IMR-90 (cell line): Measurements from ENCODE around the gene BROX. TPM values are rescaled to one million over a fixed set of nuclear protein-coding genes. Genes with fewer than 3 reads are reported as not detected.

ENCODE experiments used
- ATAC-seq: fragments of 200-7000 bp; cut with Tn5 transposase; 2 replicates; pipeline ENCODE4 v1.9.1; 2020; ENCODE audit warnings: low read depth, mild to moderate bottlenecking, moderate library complexity
- BruUV-seq: library from RNA; stranded (reverse); fragments of 400-500 nt; replicated peaks from 2 replicates; lab custom pipeline; 2021; lab: Mats Ljungman, UMichigan
- CTCF ChIA-PET: fragments of 300-600 bp; formaldehyde crosslinking; extraction: SDS; loops from one replicate; lab custom pipeline; 2021; ENCODE audit warnings: antibody characterized with exemption; lab: Yijun Ruan, JAX
- POLR2A ChIA-PET: fragments of 300-600 bp; sonication (Branson Sonifier 250); formaldehyde crosslinking; loops from one replicate; lab custom pipeline; 2022; ENCODE audit warnings: antibody characterized with exemption; ENCODE audit not compliant: unreplicated experiment; lab: Charles Lee
- DNase-seq: peaks from one replicate; pipeline ENCODE4 v3.0.0; 2013
- H2AFZ ChIP-seq: replicated peaks from 2 replicates; pipeline ENCODE3; 2013; ENCODE audit warnings: low read length, mild to moderate bottlenecking; ENCODE audit not compliant: poor library complexity
- H2AK5ac ChIP-seq: 2 replicates; pipeline ENCODE4 v1.6.1; 2013; ENCODE audit warnings: low read depth, low read length, inconsistent platforms
- H2AK9ac ChIP-seq: replicated peaks from 2 replicates; pipeline ENCODE3; 2013; ENCODE audit warnings: mild to moderate bottlenecking, low read depth, low read length, moderate library complexity; ENCODE audit not compliant: poor library complexity
- H2BK120ac ChIP-seq: 2 replicates; pipeline ENCODE4 v1.6.1; 2013; ENCODE audit warnings: low read depth, low read length, inconsistent platforms
- H2BK15ac ChIP-seq: 3 replicates; pipeline ENCODE4 v1.6.1; 2013; ENCODE audit warnings: low read depth, low read length, inconsistent platforms
- H2BK20ac ChIP-seq: 2 replicates; pipeline ENCODE4 v1.6.1; 2013; ENCODE audit warnings: low read depth, mild to moderate bottlenecking, inconsistent platforms, low read length, moderate library complexity
- H2BK5ac ChIP-seq: 2 replicates; pipeline ENCODE4 v1.6.1; 2013; ENCODE audit warnings: mild to moderate bottlenecking, low read depth, low read length, inconsistent platforms; ENCODE audit not compliant: poor library complexity, severe bottlenecking
- H3K14ac ChIP-seq: replicated peaks from 2 replicates; pipeline ENCODE4 v1.6.1; 2013; ENCODE audit warnings: low read depth, low read length, inconsistent platforms
- H3K18ac ChIP-seq: 2 replicates; pipeline ENCODE4 v1.6.1; 2013; ENCODE audit warnings: low read depth, low read length, control low read depth
- H3K23ac ChIP-seq: 2 replicates; pipeline ENCODE4 v1.6.1; 2013; ENCODE audit warnings: low read depth, low read length, inconsistent platforms
- H3K27ac ChIP-seq: 2 replicates; pipeline ENCODE4 v1.5.1; 2013; ENCODE audit warnings: mild to moderate bottlenecking, control low read depth, low read length; ENCODE audit not compliant: insufficient read depth
- H3K27me3 ChIP-seq: 2 replicates; pipeline ENCODE4 v1.6.1; 2013; ENCODE audit warnings: low read length; ENCODE audit not compliant: control insufficient read depth, insufficient read depth
- H3K36me3 ChIP-seq: 2 replicates; pipeline ENCODE4 v1.6.1; 2013; ENCODE audit warnings: low read length, mixed read lengths; ENCODE audit not compliant: control insufficient read depth, insufficient read depth
- H3K4ac ChIP-seq: 2 replicates; pipeline ENCODE4 v1.6.1; 2013; ENCODE audit warnings: low read depth, low read length, inconsistent platforms
- H3K4me1 ChIP-seq: 2 replicates; pipeline ENCODE4 v1.6.1; 2013; ENCODE audit warnings: low read length, mixed read lengths; ENCODE audit not compliant: control insufficient read depth, insufficient read depth
- H3K4me2 ChIP-seq: 2 replicates; pipeline ENCODE4 v1.6.1; 2013; ENCODE audit warnings: low read depth, mild to moderate bottlenecking, control low read depth, low read length, moderate library complexity
- H3K4me3 ChIP-seq: 2 replicates; pipeline ENCODE4 v1.5.1; 2013; ENCODE audit warnings: low read depth, mild to moderate bottlenecking, control low read depth, low read length, moderate library complexity; ENCODE audit not compliant: insufficient read depth
- H3K56ac ChIP-seq: 2 replicates; pipeline ENCODE4 v1.6.1; 2013; ENCODE audit warnings: low read length, inconsistent platforms; ENCODE audit not compliant: insufficient read depth; ENCODE audit errors: extremely low read depth
- H3K79me1 ChIP-seq, 2 experiments: 2 replicates each; pipeline ENCODE4 v1.6.1; 2013; ENCODE audit warnings: low read length in 2 of 2, inconsistent platforms in 1 of 2, low read depth in 1 of 2
- H3K9ac ChIP-seq: 2 replicates; pipeline ENCODE4 v1.6.1; 2013; ENCODE audit warnings: low read depth, low read length, control low read depth
- H3K9me1 ChIP-seq: 2 replicates; pipeline ENCODE4 v1.6.1; 2013; ENCODE audit warnings: low read length, inconsistent platforms; ENCODE audit not compliant: insufficient read depth
- H3K9me3 ChIP-seq: 2 replicates; pipeline ENCODE4 v1.6.1; 2013; ENCODE audit warnings: low read length; ENCODE audit not compliant: control insufficient read depth, insufficient read depth
- H4K20me1 ChIP-seq: 2 replicates; pipeline ENCODE4 v1.6.1; 2013; ENCODE audit warnings: low read length, inconsistent platforms; ENCODE audit not compliant: insufficient read depth
- H4K5ac ChIP-seq: 2 replicates; pipeline ENCODE4 v1.6.1; 2013; ENCODE audit warnings: mild to moderate bottlenecking, low read depth, low read length, control low read depth
- H4K8ac ChIP-seq, 2 experiments: 2 replicates each; pipeline ENCODE4 v1.6.1; 2013; ENCODE audit warnings: low read depth in 2 of 2, low read length in 2 of 2, control low read depth in 1 of 2, inconsistent platforms in 1 of 2
- H4K91ac ChIP-seq: 2 replicates; pipeline ENCODE4 v1.6.1; 2013; ENCODE audit warnings: low read depth, low read length, inconsistent platforms; ENCODE audit not compliant: insufficient read depth
- CHD1 ChIP-seq: IDR thresholded peaks from 2 replicates; pipeline ENCODE4 v1.6.1; 2012; ENCODE audit warnings: low read depth, low read length, improper control_type of control experiment
- FOS ChIP-seq: fragments of 150-350 bp; IDR thresholded peaks from 2 replicates; pipeline ENCODE4 v1.6.1; 2016; ENCODE audit warnings: low read depth, low read length
- NFE2L2 ChIP-seq: fragments of 150-350 bp; IDR thresholded peaks from 2 replicates; pipeline ENCODE4 v1.6.1; 2016; ENCODE audit warnings: low read depth, mild to moderate bottlenecking, low read length
- RAD21 ChIP-seq: IDR thresholded peaks from 2 replicates; pipeline ENCODE4 v1.6.1; 2012; ENCODE audit warnings: low read length, improper control_type of control experiment
- RCOR1 ChIP-seq: IDR thresholded peaks from 2 replicates; pipeline ENCODE4 v1.6.1; 2012; ENCODE audit warnings: mild to moderate bottlenecking, low read length, improper control_type of control experiment; ENCODE audit not compliant: insufficient replicate concordance
- SMC3 ChIP-seq: fragments of 150-350 bp; IDR thresholded peaks from 2 replicates; pipeline ENCODE4 v1.6.1; 2016; ENCODE audit warnings: low read depth, mild to moderate bottlenecking, antibody characterized with exemption, low read length, moderate library complexity
- WGBS, 2 experiments: methylation state at CpG; one replicate each; pipeline versions ENCODE4 v1.1.5 to v1.1.7; 2013; ENCODE audit warnings: missing lambda C conversion rate in 2 of 2; ENCODE audit not compliant: insufficient read length in 1 of 2; ENCODE audit errors: extremely low coverage in 2 of 2; 5-methylcytosine and 5-hydroxymethylcytosine counted together
- dilution Hi-C: fragments of 300-500 bp; cut with HindIII; formaldehyde crosslinking; loops from one replicate; pipeline ENCODE4 v1.14.3; 2018; ENCODE audit warnings: low sequenced_read_pairs; ENCODE audit not compliant: unreplicated experiment
- in situ Hi-C: fragments of 300-500 bp; cut with MboI; formaldehyde crosslinking; loops from 3 replicates; pipeline ENCODE4 v1.14.3; 2019; ENCODE audit warnings: low sequenced_read_pairs, inconsistent platforms, mixed read lengths
- intact Hi-C: fragments of 100-400 bp; cut with micrococcal nuclease; formaldehyde crosslinking; loops from 2 replicates; pipeline ENCODE4 v1.10.0; 2022
- polyA plus RNA-seq, 3 experiments: library from polyadenylated mRNA; depleted of rRNA; stranded (reverse); fragments of >200 nt; gene quantifications; 2 replicates each; pipeline ENCODE4 v1.2.3, GENCODE V29; 2012; ENCODE audit warnings: low replicate concordance in 1 of 3
- total RNA-seq: library from RNA; depleted of rRNA; stranded (reverse); fragments of >200 nt; gene quantifications from 2 replicates; pipeline ENCODE4 v1.2.3, GENCODE V29; 2012
- TF ChIP-seq, protein P1 (sequence below): fragments of 150-350 bp; IDR thresholded peaks from 2 replicates; pipeline ENCODE4 v1.6.1; 2017; ENCODE audit warnings: mild to moderate bottlenecking, antibody characterized with exemption, low read length, low read depth
- TF ChIP-seq, protein P2 (sequence below): fragments of 150-350 bp; IDR thresholded peaks from 2 replicates; pipeline ENCODE4 v1.6.1; 2016; ENCODE audit warnings: low read depth, mild to moderate bottlenecking, low read length, moderate library complexity, borderline replicate concordance

BROX gene
- total and polyA plus RNA-seq, 2 of the 4 experiments (the other 2 are of a cell fraction) = 6.8 to 43.4 TPM

DNA sequence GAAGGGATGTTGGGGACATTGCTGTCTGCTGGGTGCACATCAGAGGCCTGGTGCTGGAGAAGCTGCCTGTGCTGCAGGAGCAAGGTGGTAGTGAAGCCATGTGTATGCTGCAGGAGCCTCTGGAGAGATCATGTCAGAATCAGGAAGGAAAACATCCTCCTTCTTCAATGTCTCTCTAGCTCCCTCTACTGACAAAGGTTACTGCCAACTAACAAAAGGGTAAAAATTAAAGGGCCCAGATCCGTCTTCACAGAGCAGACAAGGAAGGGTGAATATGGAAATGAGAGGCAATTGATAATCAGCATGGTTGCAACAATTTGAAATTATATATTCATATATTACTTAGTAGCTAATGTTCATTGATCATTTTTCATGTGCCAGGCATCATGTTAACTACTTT is 56.8 kb downstream of the BROX start:
- H3K4me3 ChIP-seq = no peak overlapping the region
- H2AK5ac ChIP-seq = no peak overlapping the region
- no peak overlapping the region for H4K91ac ChIP-seq
- H4K8ac ChIP-seq = no peak overlapping the region
- H2BK15ac ChIP-seq = no peak overlapping the region
- H2AK9ac ChIP-seq = no peak overlapping the region
- H3K79me1 ChIP-seq = no peaks in the 10 kb centered on the region
- no peak overlapping the region for H2BK120ac ChIP-seq
- H3K14ac ChIP-seq = no peak overlapping the region
- TF ChIP-seq, protein P1, sequence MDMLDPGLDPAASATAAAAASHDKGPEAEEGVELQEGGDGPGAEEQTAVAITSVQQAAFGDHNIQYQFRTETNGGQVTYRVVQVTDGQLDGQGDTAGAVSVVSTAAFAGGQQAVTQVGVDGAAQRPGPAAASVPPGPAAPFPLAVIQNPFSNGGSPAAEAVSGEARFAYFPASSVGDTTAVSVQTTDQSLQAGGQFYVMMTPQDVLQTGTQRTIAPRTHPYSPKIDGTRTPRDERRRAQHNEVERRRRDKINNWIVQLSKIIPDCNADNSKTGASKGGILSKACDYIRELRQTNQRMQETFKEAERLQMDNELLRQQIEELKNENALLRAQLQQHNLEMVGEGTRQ = no peak
- TF ChIP-seq FOS = no peak
- TF ChIP-seq, protein P2, sequence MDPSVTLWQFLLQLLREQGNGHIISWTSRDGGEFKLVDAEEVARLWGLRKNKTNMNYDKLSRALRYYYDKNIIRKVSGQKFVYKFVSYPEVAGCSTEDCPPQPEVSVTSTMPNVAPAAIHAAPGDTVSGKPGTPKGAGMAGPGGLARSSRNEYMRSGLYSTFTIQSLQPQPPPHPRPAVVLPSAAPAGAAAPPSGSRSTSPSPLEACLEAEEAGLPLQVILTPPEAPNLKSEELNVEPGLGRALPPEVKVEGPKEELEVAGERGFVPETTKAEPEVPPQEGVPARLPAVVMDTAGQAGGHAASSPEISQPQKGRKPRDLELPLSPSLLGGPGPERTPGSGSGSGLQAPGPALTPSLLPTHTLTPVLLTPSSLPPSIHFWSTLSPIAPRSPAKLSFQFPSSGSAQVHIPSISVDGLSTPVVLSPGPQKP = no peak
- no peak for TF ChIP-seq NFE2L2
- no peak for TF ChIP-seq SMC3
- no peak for TF ChIP-seq CHD1
- TF ChIP-seq RAD21 = no peak
- TF ChIP-seq RCOR1 = no peak
- intact Hi-C loops = no loop called here
- no peak for ATAC-seq
- no peak overlapping the region for H3K23ac ChIP-seq
- in situ Hi-C loops = no loop called here
- no peak overlapping the region for H2AFZ ChIP-seq
- no peak overlapping the region for H3K4ac ChIP-seq
- no CpG with 5 or more reads among the region's 1 CpG for WGBS, 2 experiments
- H4K20me1 ChIP-seq = no peaks in the 10 kb centered on the region
- H3K36me3 ChIP-seq = no peaks in the 10 kb centered on the region
- no peak overlapping the region for H3K4me2 ChIP-seq
- DNase-seq = no peak
- H3K18ac ChIP-seq = no peak overlapping the region
- no peaks in the 10 kb centered on the region for H3K9me1 ChIP-seq
- peaks cover 4% of the 10 kb centered on the region for H3K9me3 ChIP-seq
- POLR2A ChIA-PET = no interaction called here
- BruUV-seq = no TSS peak
- dilution Hi-C loops = no loop called here
- no peak overlapping the region for H4K5ac ChIP-seq
- H2BK5ac ChIP-seq = no peak overlapping the region
- H3K27ac ChIP-seq = no peak overlapping the region
- no peak overlapping the region for H3K9ac ChIP-seq
- no peak overlapping the region for H2BK20ac ChIP-seq
- no peaks in the 10 kb centered on the region for H3K4me1 ChIP-seq
- no peak overlapping the region for H3K56ac ChIP-seq
- CTCF ChIA-PET = no interaction called here
- H3K27me3 ChIP-seq = no peaks in the 10 kb centered on the region; the same call in 1 of the 2 replicates
